Measurements from ENCODE around the gene SHANK3. TPM values are rescaled to one million over a fixed set of nuclear protein-coding genes. Genes with fewer than 3 reads are reported as not detected.
A peak's percentile ranks its signal among the peaks of the same experiment; 100 is the strongest.

Gene SHANK3
- total and polyA plus RNA-seq, 2 experiments from 2014 or later, result 3.3 to 14.4 TPM

- TF ChIP-seq CTCF (IDR thresholded peaks at IDR 0.05; ENCODE audit: low read depth, low read length), result no peak
- H3K27me3 ChIP-seq, result no peaks in the 10 kb centered on the region
- H3K9me3 ChIP-seq (ENCODE audit: low read depth), result no peaks in the 10 kb centered on the region
- no peak for DNase-seq (ENCODE audit: low read depth in 1 of 2, low spot score in 1 of 2)
- no peaks in the 10 kb centered on the region for H3K36me3 ChIP-seq
- no peak overlapping the region for H3K27ac ChIP-seq
- no peak overlapping the region for H3K4me3 ChIP-seq
- peaks cover 6% of the 10 kb centered on the region for H3K4me1 ChIP-seq (ENCODE audit: low read depth)
These were observed 32.0 kb downstream of the SHANK3 start for GRCh38 chr22:50704510-50705218.

- H3K27ac ChIP-seq, result no peak overlapping the region
- H3K36me3 ChIP-seq, result no peaks in the 10 kb centered on the region
- peak; percentile 89 to 93 for DNase-seq (ENCODE audit: low read depth in 1 of 2, low spot score in 1 of 2)
- peaks cover 6% of the 10 kb centered on the region for H3K4me1 ChIP-seq (ENCODE audit: low read depth)
- TF ChIP-seq CTCF (IDR thresholded peaks at IDR 0.05; ENCODE audit: low read depth, low read length), result no peak
- peak overlapping the region; percentile 16 for H3K4me3 ChIP-seq
- no peaks in the 10 kb centered on the region for H3K27me3 ChIP-seq
- no peaks in the 10 kb centered on the region for H3K9me3 ChIP-seq (ENCODE audit: low read depth)
These were observed 32.6 kb downstream of the SHANK3 start for GRCh38 chr22:50705219-50705691.

- no peak for DNase-seq (ENCODE audit: low read depth in 1 of 2, low spot score in 1 of 2)
- H3K27ac ChIP-seq, result no peak overlapping the region
- no peak for TF ChIP-seq CTCF (IDR thresholded peaks at IDR 0.05; ENCODE audit: low read depth, low read length)
- no peaks in the 10 kb centered on the region for H3K9me3 ChIP-seq (ENCODE audit: low read depth)
- peak overlapping the region; percentile 16 for H3K4me3 ChIP-seq
- no peaks in the 10 kb centered on the region for H3K27me3 ChIP-seq
- H3K4me1 ChIP-seq (ENCODE audit: low read depth), result peaks cover 6% of the 10 kb centered on the region
- H3K36me3 ChIP-seq, result no peaks in the 10 kb centered on the region
These were observed 33.3 kb downstream of the SHANK3 start for GRCh38 chr22:50705851-50706351.

GRCh38 chr22:50706481-50707125 lies 34.0 kb downstream of the SHANK3 start:
- no peaks in the 10 kb centered on the region for H3K9me3 ChIP-seq (ENCODE audit: low read depth)
- TF ChIP-seq CTCF (IDR thresholded peaks at IDR 0.05; ENCODE audit: low read depth, low read length), result no peak
- peaks cover 6% of the 10 kb centered on the region for H3K4me1 ChIP-seq (ENCODE audit: low read depth)
- no peaks in the 10 kb centered on the region for H3K36me3 ChIP-seq
- no peaks in the 10 kb centered on the region for H3K27me3 ChIP-seq
- no peak overlapping the region for H3K4me3 ChIP-seq
- H3K27ac ChIP-seq, result no peak overlapping the region
- no peak for DNase-seq (ENCODE audit: low read depth in 1 of 2, low spot score in 1 of 2)

- Histone ChIP-seq H3K4me3 (no peak overlapping the region), H3K4me1 (ENCODE audit: low read depth) (peaks cover 10% of the 10 kb centered on the region), H3K27me3 (no peaks in the 10 kb centered on the region), H3K9me3 (ENCODE audit: low read depth) (no peaks in the 10 kb centered on the region), H3K27ac (no peak overlapping the region), H3K36me3 (no peaks in the 10 kb centered on the region)
- no peak for DNase-seq (ENCODE audit: low read depth in 1 of 2, low spot score in 1 of 2)
- TF ChIP-seq CTCF (IDR thresholded peaks at IDR 0.05; ENCODE audit: low read depth, low read length), result no peak
These were observed 35.9 kb downstream of the SHANK3 start for GRCh38 chr22:50708474-50708873.

All from cardiac muscle cell (in vitro differentiated cells and primary cell).